Measurements from ENCODE around the gene SCN4A. TPM values are rescaled to one million over a fixed set of nuclear protein-coding genes. Genes with fewer than 3 reads are reported as not detected.
"Not testable (repeated sequence)": the region's sequence is repeated elsewhere in the genome, so short reads cannot be mapped to it uniquely, and the experiment has no call there.

Gene SCN4A
- total RNA-seq, result 0.25 and 0.56 TPM in 2 replicates

DNA sequence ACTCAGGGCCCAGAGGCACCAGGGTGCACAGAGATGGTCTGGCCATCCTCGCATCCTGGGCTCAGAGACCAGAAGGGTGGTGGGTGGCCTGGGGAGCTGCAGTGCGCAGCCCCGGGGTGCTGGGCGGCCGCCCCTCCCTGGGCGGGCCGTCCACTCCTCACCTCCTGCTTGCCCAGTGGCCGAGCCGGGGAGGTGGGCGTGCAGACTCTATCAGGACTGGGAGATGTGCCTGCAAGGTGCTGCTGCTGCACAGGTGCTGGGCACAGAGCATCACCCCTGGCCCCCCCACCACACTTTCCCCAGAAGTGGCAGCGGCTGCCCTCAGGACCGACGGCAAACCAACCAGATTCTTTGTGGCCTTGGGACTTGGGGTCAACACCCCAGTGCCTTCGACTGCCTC lies at the start of gene SCN4A:
Gene SCN4A, minus strand, starts transcription at position 123 of the 400 bp plus-strand sequence. Its CDS starts 77 bp downstream, at position 46.
- intact Hi-C loops (cut with micrococcal nuclease), result no loop called here

- intact Hi-C loops (cut with micrococcal nuclease), result loop anchor here (1.0 to 5.0 kb wide), 6 partner anchors 22 to 247 kb away; partner anchors contain the start of genes CCDC47, PRR29, SMARCD2 and TEX2
These were observed 47.5 kb upstream of the SCN4A start, which contains the start of gene ICAM2 for GRCh38 chr17:64020056-64020766. TSS of gene ICAM2 (minus strand) at chr17:64020633. CDS start at chr17:64006691, 13,942 bp downstream.

DNA sequence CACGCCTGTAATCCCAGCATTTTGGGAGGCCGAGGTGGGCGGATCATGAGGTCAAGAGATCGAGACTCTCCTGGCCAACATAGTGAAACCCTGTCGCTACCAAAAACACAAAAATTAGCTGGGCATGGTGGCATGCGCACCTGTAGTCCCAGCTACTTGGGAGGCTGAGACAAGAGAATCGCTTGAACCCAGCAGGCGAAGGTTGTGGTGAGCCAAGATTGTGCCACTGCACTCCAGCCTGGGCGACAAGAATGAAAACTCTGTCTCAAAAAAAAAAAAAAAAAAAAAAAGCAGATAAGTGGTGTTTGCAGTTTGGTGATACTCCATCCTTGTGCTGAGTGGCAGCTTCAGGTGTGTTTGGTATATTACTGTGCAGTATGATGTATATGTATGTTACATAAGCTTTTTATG lies 46.8 kb upstream of the SCN4A start:
- intact Hi-C loops (cut with micrococcal nuclease), result loop anchor here (5.0 kb wide), 1 partner anchor 87 kb away; the partner anchor contains the start of gene CD79B

DNA sequence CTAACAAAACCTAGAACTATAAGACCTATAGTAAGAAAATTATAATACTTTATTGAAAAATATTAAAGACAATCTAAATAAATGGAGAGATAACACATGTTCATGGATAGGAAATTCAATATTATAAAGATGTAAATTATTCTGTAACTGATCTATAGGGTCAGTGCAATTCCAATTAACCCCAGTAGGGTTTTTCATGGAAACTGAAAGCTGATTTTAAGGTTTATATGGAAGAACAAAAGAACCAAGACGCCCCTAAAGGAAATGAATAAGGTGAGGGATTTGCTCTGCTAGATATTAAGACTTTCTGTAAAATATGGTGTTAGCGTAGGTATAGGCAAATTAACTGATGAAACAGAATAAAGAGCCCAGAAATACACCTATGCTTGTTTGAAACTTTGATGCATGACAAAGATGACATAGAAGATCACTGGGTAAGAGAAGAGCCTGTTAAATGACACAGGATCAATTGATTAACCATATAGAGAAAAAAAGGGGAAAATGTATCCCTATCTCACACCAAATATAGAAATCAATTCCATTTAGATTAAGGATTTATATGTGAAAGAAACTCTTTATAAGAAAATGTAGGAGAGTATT lies 44.8 kb upstream of the SCN4A start:
- intact Hi-C loops (cut with micrococcal nuclease), result loop anchor here (5.0 kb wide), 1 partner anchor 85 kb away; the partner anchor contains the start of gene CD79B

- intact Hi-C loops (cut with micrococcal nuclease), result loop anchor here (5.0 kb wide), 1 partner anchor 85 kb away; the partner anchor contains the start of gene CD79B
These were observed 44.3 kb upstream of the SCN4A start for GRCh38 chr17:64016974-64017373.

DNA sequence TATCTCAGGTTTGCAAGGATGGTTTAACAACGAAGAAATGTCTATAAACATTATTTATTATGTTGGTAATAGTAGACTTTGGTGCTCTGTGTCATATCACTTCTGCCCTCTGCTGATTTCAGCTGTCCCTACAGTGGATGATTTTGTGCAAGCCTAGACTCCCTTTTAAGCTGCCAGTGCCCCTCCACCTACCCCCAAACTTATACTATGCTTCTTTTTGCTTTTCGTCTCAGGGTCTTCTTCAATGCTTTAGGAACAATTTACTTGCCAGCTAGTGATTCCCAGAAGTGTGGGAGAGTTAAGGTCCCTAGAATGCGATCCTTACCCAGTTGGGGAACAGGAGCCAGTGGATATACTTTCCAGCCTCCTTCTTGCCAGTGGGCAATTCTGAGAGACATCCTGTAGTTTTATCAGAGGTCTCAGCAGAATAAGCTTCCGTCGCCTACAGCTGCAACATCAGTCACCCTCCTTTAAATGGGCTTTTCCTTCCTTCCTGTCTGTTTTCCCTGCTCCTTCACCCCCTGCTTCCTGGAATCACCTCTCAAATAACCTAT lies 43.6 kb upstream of the SCN4A start:
- intact Hi-C loops (cut with micrococcal nuclease), result loop anchor here (5.0 kb wide), 1 partner anchor 84 kb away; the partner anchor contains the start of gene CD79B

- intact Hi-C loops (cut with micrococcal nuclease), result loop anchor here (1.0 to 5.0 kb wide), 2 partner anchors 10 to 83 kb away; partner anchors contain the start of gene CD79B
These were observed 42.7 kb upstream of the SCN4A start for GRCh38 chr17:64015447-64015846.

GRCh38 chr17:64009571-64010402 lies 37.1 kb upstream of the SCN4A start:
- intact Hi-C loops (cut with micrococcal nuclease), result no loop called here

- intact Hi-C loops (cut with micrococcal nuclease), result no loop called here
These were observed 36.1 kb upstream of the SCN4A start for GRCh38 chr17:64008830-64009229.

DNA sequence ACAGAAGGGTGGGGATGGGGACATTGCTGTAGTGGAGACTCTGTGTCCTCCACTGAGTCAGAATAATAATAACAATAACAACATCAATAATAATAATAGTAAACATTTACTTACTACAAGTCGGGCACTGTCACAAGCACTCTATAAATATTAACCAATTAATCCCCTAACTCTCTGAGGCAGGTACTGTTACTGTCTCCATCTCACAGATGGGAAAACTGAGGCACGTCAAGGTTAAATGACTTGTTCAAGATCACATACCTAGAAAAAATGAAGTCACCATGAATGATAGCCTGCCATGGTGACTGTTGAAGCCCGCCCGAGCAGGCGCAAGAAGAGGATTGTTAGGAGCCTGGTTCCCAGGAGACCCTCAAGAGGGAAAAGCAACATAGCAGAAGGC lies 35.6 kb upstream of the SCN4A start:
- intact Hi-C loops (cut with micrococcal nuclease), result no loop called here

GRCh38 chr17:64007838-64008282 lies 35.1 kb upstream of the SCN4A start:
- intact Hi-C loops (cut with micrococcal nuclease), result no loop called here

- intact Hi-C loops (cut with micrococcal nuclease), result not testable (repeated sequence)
These were observed 34.5 kb upstream of the SCN4A start for GRCh38 chr17:64007089-64007837.

DNA sequence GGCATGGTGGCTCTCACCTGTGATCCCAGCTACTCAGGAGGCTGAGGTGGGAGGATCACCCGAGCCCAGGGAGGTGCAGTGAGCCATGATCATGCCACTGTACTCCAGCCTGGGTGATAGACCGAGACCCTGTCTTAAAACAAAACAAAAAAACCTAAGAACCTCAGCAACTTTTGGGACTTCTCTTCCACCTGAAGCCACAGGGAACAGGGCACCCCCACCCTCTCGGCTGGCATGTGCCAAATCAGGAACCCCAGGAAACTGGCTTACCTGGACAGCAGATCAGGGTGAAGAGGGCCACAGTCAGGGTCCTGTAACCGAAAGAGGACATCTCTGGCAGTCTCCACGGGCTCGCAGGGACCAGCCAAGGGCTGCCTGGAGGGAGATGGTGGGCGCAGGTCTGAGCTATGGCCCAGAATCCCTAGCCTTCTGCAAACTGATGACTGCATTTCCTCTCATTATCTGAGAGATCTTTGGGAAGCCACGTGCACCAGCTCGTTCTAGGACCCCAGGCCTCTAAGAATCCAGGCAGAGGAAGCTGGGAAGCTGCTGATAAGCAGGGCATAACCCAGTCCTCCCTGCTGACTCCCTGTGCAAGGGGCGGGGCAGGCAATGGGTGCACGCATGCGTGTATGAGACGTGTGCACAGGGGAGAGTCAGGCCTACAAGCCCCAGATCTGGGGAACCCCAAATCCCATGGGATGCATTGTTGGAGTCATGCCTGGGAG lies 33.8 kb upstream of the SCN4A start:
- intact Hi-C loops (cut with micrococcal nuclease), result no loop called here

- intact Hi-C loops (cut with micrococcal nuclease), result no loop called here
These were observed 33.0 kb upstream of the SCN4A start for GRCh38 chr17:64005734-64006167.

DNA sequence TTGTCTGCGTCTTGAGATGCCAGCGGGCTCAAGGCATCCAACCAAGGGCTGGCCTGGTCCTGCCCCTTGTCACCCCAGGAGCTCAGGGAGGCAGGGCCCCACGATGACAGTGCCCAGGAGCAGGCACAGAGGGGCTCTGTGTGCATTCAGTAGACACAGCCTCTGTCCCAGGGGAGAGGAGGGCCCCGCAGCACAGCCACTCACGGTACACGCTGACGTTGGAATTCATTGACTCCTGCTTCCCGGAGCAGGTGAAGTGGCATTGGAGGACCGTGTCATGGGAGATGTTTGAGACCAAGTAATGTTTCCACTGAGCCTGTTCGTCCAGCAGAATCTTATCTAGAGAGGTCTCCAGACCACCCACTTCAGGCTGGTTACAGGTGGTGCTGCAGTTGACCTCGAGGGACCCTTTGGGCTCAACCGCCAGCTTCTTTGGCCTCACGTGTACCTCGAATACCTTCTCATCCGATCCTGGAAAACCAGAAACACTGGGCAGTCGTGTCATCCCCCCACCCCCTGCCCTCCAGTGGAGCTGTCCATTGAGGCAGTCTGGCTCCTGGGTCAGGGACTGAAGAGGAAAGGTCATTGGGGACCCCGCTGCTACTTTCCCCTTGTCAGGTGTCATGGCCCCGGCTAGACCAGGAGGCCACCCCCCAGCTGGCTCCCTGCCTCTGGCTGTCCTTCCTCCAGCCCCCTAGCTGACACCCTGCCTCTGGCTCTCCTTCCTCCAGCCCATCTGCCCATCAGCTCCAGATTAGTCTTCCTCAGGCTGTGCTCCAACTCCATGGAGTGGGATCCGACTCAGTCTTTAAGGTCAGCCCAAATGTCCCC lies 32.4 kb upstream of the SCN4A start:
- intact Hi-C loops (cut with micrococcal nuclease), result no loop called here

GRCh38 chr17:64004218-64004770 lies 31.6 kb upstream of the SCN4A start:
- intact Hi-C loops (cut with micrococcal nuclease), result no loop called here

- intact Hi-C loops (cut with micrococcal nuclease), result no loop called here
These were observed 30.9 kb upstream of the SCN4A start for GRCh38 chr17:64003526-64004121.
